NCI-H1694 (cell line): ENCODE measurements around the gene DDX4.

Experiments
- DNase-seq: peaks from one replicate; lab custom pipeline; 2025; lab: John Stamatoyannopoulos, UW

DDX4 gene

GRCh38 chr5:55823151-55823796, 85.4 kb downstream of the DDX4 start:
- DNase-seq: no peak

DNA sequence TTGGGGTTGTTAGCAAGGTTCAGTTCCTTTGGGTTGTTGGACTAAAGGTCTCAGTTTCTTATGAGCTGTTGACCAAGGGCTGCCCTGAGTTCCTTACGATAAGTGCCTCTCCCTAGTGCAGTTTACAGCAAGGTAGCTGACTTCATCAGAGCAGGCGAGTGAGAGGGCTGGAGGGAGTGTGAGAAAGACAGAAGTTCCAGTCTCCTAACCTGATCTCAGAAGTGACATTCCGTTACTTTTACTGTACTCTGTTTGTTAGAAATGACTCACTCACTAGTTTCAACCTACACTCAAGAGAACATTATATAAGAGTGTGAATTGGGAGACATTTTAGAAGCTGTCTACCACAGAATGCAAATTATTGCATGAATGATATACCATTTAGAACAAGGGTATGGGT, 92.1 kb downstream of the DDX4 start:
- no peak for DNase-seq

DNA sequence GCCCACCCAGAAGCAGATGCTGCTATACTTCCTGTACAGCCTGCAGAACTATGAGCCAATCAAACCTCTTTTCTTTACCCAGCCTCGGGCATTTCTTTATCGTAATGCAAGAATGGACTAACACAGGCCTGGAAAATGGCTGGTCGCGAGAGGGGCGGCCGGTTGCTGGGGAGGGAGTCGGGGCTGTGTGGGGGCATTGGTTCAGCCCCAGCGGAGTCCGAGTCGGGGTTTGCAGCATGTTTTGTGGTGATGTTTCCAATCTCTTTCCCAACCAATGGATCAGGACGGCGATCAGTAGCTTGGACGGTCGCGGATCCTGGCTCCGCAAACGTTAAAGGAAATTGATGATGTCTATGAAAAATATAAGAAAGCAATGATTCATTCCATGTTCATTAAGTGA, 94.6 kb downstream of the DDX4 start:
- no peak for DNase-seq

DNA sequence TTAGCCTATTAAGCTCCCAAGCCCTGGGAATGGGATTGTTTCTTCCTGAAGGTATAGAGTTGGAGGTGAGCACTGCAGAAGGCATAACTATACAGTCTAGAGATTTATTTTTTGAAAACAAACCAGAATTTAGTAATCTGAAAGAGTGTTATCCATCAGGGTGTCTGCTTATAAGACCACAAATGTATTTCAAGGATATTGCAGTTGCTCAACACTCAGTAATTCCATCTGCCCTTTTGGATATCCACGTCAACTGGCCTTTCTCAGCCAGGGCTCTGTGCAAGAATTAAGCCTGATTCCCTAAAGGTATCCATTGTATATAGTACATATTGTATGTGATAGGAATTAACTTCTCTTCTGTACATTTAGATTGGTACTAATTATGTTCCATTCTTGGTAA, 98.3 kb downstream of the DDX4 start:
- DNase-seq: no peak

GRCh38 chr5:55841976-55842375, 104.1 kb downstream of the DDX4 start:
- DNase-seq: no peak

GRCh38 chr5:55847837-55848236, 110.0 kb downstream of the DDX4 start:
- DNase-seq: no peak

GRCh38 chr5:55848783-55849182, 110.9 kb downstream of the DDX4 start:
- DNase-seq: no peak

DNA sequence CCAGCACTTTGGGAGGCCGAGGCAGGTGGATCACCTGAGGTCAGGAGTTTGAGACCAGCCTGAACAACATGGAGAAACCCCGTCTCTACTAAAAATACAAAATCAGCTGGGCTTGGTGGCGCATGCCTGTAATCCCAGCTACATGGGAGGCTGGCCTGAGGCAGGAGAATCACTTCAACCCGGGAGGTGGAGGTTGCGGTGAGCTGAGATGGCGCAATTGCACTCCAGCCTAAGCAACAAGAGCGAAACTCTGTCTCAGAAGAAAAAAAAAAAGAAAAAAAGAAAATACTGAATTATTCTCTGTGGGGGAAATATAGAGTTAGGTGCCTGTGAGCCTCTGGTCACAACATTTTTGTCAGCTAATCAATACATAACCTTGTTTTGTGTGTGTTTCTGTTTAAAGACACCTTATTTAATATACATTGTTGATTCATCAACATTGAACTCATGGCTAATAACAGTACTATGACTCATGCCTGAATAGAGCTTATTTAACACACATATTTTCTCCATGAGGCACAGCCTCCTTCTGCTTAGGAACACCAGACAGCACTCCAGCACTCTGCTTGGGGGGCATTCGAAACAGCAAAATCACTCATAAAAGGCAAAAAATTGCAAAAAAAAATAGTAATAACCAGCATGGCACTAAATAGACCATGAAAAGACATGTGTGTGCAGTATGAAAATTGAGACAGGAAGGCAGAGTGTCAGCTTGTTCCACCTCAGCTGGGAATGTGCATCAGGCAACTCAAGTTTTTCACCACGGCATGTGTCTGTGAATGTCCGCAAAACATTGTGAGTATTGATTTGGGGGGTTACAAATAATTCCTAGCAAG, 113.2 kb downstream of the DDX4 start, which contains the start of gene IL31RA:
Gene IL31RA, plus strand, starts transcription at position 519 of the 836 bp plus-strand sequence. Its CDS starts 214 bp downstream, at position 733.
- DNase-seq: no peak

- DNase-seq: no peak
Observed at GRCh38 chr5:55851675-55851979, 113.8 kb downstream of the DDX4 start.

DNA sequence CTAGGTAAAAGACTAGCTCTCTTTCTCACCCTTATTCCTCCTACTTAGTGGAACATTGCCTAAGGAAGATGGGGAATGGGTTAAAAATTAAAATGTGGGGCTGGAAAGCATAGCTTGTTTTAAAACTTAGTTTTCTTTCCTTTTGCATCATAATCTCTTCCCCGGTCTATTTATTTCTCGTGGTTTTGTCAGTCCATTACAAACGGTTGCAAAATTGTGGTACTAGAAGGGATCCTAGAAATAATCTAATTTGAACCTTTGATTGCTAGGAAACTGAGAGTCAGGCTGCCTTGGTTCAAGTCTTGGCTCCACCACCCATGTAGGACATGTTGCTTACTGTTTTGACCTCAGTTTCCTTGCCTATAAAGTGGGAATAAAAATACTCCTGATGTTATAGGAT, 114.6 kb downstream of the DDX4 start:
- no peak for DNase-seq

GRCh38 chr5:55853041-55853670, 115.3 kb downstream of the DDX4 start:
- DNase-seq: no peak

GRCh38 chr5:55853818-55854217, 116.0 kb downstream of the DDX4 start:
- no peak for DNase-seq

DNA sequence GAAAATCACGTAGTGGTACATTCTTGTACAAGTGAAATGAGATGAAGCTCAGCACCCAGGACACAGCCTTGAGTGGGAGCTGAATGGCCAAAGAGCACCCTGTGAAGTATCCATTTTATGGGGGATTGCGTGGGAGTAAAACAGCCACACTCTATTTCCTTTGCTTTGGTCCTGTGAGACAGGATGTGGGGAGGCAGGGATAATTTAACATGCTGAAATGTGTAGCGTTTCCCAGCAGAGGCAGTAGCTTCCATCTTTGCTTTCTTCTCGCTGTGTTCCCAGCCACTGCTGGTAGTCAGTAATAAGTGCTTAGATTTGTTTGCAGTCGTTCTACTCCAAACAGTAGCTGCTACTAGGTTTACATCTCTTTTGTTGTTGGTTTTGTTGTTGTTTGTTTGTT, 117.6 kb downstream of the DDX4 start:
- DNase-seq: no peak

GRCh38 chr5:55856516-55857246, 118.8 kb downstream of the DDX4 start:
- DNase-seq: no peak

DNA sequence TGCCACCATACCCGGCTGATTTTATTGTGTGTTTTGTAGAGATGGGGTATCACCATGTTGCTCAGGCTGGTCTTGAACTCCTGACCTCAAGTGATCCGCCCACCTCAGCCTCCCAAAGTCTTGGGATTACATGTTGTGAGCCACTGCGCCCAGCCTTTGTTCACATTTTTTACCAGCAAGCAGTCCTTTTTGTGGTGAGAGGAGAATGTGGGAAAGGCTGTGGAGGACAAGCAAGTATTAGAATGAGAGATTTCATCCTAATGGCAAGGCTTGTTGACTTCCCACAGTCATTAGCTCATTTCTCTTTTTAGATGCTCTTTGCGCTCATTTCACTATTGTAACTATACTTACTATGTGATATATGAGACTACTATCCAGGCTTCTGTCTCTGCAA, 119.4 kb downstream of the DDX4 start:
- DNase-seq: no peak

DNA sequence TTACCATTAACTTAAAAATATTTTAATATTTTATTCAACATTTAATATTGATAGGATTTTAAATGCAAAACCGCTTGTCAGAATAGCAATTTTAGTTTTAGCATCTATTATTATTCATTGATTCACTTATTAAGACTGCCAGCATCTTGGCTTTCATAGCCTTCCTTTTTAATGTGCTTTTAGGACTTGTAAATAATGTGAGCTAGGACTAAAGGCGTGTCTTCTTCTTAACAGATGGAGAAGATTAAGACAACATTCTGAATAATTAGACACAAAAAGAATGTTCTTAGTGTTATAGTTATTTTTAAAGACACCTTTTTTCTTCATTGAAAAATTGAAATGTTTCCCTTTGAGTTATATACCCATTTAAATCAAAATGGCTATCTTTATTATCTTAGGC, 120.2 kb downstream of the DDX4 start:
- no peak for DNase-seq

DNA sequence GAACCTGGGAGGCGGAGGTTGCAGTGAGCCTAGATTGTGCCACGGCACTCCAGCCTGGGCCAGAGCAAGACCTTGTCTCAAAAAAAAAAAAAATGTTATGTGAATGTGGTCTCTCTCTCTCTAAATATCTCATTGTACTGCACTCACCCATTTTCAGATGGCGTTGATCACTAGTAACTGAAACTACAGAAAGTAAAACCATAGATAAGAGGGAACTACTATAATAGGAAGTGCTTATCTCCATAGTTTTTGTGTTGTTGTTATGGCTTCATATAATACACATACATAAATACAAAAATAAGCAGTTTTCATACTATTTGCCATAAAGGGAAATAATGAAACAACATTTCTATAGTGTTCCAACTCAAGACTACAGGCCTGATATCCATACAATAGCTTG, 122.4 kb downstream of the DDX4 start:
- DNase-seq: no peak

- no peak for DNase-seq
Observed at GRCh38 chr5:55860709-55861108, 122.8 kb downstream of the DDX4 start.

DNA sequence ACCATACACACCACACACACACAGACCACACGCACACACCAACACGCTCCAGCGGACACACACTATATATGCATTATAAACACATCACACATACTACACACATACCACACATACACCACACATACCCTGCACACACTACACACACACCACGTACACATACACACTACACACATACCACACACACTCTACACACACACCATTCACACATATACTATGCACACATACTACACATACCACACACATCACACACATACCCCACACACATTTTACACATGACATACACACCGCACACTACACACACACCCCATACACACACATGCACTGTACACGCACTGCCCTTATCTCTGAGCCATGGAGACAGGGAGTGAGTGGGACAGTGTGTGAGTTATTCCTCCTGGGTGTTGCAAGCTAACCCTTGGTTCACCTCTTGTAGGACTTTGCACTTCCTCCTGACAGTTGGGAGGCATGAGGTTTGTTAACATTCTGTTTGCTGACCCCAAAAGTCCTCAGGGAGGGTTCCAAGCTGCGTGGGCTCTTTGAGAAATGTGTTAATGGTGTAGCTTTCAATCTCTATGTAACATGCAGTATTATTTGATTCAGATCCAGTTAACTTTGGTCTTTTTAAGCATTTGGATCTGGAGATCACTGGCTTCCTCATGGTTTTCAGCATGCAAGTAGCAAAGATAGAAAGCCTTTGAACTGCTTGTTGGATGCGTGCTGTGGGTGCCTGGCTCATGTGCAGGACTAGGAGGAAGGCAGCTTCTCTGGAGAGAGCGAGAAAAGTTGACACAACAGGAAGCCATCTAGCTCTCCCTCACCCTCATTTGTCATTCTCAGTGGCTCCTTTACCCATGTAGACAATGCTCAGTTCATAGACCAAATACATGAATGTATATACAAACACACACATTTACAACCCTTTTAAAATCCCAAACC, 127.0 kb downstream of the DDX4 start:
- DNase-seq: no peak

GRCh38 chr5:55865831-55866230, 128.0 kb downstream of the DDX4 start:
- DNase-seq: no peak

GRCh38 chr5:55866485-55866884, 128.6 kb downstream of the DDX4 start:
- no peak for DNase-seq
